NCI-H1417 (cell line): ENCODE results near the gene CYP3A4.
"Not testable (repeated sequence)": the region's sequence is repeated elsewhere in the genome, so short reads cannot be mapped to it uniquely, and the experiment has no call there.

ENCODE experiments used
- DNase-seq, 3 experiments: peaks; one replicate each; lab custom pipeline; 2025; lab: John Stamatoyannopoulos, UW

The CYP3A4 gene

DNA sequence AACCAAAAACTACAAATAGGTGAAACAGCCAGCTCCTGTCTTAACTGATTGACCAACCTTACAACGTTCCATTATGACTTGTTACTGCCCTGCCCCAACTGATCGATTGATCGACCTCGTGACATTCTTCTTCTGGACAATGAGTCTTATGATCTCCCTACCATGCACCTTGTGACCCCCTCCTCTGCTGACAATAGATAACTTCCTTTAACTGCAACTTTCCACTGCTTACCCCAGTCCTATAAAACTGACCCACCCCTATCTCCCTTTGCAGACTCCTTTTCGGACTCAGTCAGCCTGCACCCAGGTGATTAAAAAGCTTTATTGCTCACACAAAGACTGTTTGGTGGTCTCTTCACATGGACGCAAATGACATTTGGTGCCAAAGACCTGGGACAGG lies 60.8 kb downstream of the CYP3A4 start:
- not testable (repeated sequence) for DNase-seq

DNA sequence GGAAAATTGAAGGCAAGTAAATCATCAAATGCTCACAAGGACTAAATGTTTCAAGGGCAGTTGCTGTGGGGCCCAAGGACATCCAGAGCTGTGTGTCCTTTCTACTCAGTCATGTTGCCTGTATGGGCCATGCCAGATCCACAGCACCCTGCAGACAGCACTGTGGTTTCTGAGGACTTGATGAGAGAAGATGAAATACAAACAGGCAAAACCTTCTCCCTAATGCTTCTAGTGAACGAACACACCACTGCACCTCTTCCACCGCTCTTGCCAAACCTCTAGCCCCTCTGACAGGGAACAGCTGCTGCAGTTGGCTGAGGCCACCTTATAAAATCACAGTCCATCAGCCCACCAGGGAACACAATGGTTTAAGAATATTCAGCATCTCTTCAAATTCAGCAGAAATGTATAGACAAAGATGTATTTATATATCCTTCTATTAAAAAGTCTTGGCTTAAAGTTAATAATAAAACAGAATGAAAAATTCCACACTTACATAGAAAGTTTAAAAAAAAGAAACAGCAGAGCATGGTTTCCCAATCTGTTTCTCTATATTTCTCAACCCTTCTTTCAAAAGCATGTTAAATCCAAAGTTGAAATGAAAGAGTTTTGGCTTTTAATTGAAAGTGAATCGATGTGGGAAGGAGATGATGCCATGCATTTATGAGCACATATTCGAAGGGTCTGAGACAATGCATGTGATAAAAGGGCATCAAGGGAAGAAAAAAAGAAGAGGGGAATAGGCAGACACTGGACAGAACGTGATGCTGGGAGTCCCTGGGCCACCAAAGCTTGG lies 63.0 kb downstream of the CYP3A4 start:
- no peak for DNase-seq

DNA sequence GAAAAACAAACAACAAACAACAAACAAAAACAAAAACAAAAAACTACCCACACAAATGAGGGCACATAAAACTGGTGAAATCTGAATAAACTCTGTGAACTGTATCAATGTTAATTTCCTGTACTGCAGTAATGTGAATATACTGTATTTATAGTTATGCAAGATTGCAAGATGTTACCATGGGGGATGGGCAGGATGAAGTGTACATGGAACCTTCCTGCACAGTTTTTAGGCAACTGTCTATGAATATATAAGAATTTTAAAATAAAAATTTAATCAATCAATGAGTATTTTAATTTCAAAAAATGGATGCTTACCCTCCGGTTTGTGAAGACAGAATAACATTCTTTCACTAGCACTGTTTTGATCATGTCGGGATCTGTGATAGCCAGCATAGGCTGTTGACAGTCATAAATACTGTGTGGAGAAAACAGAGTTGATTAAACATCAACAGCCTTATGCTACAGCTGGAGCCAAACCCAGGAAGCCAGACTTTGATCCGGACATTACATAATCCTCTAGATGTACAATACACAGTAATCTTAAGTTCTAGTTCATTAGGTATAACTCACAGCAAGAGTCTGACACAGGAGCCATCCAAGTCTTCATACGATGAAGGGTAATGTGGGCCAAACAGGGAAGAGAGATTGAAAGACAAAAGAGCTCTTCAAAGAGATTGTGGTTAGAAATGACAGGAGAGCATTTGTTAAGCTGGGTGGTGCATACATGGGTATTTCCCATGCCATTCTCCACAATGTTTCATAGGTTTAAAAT lies 63.8 kb downstream of the CYP3A4 start:
- no peak for DNase-seq

DNA sequence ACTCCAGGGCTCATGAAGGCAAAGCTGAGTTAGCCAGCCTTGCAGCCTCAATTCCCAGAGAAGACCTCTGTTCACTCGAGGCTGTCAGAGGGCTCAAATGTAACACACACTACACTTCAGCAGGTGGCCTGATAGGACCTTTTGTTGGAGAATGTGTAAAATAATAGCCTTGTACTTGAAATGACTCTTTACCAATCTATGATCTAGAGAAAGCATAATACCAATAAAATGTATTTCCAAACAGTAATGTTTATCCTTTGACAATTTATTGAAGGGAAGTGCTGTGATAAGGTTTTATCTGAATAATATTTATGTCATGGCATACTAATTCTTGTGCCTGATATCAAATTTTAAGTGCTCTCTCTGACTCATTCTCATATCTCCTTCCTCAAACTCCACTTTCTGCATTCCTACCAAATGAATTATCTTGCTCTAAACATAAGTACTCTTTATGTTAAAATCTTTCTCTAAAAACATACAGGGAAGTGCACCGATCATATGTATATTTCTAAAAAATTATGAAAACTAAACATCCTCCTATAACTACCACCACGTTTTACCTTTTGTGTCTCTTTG lies 69.9 kb downstream of the CYP3A4 start:
- no peak for DNase-seq

DNA sequence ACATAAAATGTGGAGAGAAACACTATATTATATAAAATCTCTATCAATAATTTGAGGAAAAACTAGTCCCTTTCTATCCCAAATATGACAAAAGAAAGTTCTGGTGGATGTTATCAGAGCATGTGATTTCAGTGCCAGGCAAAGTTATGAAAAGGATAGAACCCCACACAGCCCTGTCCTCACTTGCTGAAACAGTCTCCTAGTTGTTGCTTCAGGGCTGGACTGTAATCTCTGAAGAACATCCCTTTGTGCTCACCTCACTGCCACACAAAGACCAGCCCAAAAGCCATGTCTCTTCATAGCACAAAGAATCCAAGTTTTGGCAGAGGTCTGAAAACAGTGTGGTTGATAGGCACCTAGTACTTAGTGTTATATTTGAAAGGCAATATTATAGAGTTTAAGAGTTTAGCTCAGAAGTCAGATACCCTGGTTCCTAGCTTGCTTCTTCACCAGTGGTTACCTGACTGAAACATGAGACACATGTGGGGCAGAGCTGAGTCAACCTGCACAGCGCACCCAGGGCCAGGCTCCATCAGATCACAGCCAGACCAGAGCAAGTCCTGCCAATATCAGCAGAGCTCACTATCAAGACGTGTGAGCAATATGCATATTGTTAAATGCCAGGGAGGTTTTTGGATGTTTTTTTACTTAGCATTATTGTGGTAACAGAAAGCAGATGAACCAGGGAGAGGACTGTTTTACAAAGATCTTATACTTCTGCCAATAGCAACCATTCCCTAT lies 74.0 kb downstream of the CYP3A4 start:
- DNase-seq: no peak

DNA sequence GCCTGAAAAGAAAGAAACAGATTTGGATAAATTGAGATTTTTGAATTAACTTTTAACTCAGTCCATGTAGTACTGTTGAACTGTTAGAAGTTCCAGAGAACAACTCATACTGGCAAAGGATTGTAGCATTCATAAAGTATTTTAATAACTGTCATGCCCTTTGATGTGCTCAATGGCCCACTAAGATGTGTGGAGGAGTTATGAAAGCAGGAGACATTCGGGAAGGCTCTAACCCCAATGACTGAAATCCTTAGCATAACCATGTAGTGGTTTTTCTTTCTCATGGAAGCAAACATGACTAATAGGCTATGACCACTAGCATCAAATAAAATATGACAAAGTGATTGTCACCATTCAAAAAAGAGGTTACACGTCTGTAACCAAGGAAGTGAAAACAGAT lies 74.7 kb downstream of the CYP3A4 start:
- no peak for DNase-seq

DNA sequence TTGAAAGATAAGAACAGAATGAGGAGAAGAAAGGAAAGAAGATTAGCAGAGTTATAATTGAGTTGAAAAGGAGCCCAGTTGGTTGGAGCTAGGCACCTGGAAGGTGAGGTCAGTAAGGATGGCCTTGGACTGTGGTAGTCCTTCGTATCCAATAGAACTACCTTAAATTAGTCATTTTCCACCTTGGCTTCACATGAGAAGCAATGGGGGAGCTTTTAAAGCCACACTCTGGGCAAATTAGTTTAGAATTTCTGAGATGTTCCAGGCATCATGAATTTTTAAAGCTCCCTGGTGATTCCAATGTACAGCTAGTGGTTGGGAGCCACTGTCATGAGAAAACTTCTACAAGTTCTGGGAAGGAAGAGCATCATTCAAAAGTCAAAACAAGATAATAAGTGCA lies 76.9 kb downstream of the CYP3A4 start:
- peak in 2 of 3 experiments; percentile 27 to 35 for DNase-seq
